CD4-positive, alpha-beta T cell (primary cell): ENCODE results near the gene NKAIN4. TPM values are rescaled to one million over a fixed set of nuclear protein-coding genes. Genes with fewer than 3 reads are reported as not detected.

Experiments
- ATAC-seq: fragments of 200-7000 bp; cut with Tn5 transposase; one replicate; pipeline ENCODE4 v1.10.0; 2022; ENCODE audit warnings: mild to moderate bottlenecking; ENCODE audit not compliant: poor library complexity
- CTCF ChIA-PET: fragments of 350-600 bp; sonication (Branson Sonifier 250); formaldehyde crosslinking; loops from one replicate; lab custom pipeline; 2021; ENCODE audit warnings: antibody characterized with exemption, inconsistent platforms; lab: Charles Lee
- POLR2A ChIA-PET: fragments of 350-600 bp; sonication (Branson Sonifier 250); formaldehyde crosslinking; loops from one replicate; lab custom pipeline; 2021; ENCODE audit warnings: antibody characterized with exemption, inconsistent platforms; lab: Charles Lee
- DNase-seq, 14 experiments: peaks; one replicate each; pipeline ENCODE4 v3.0.0-alpha.2; 2013 to 2020; ENCODE audit warnings: mixed read lengths in 2 of 14
- H3K27ac ChIP-seq, 2 donors: one replicate each; pipeline versions ENCODE4 v1.5.1 to v1.7.0; 2013; ENCODE audit warnings: low read length in 2 of 2, low read depth in 1 of 2, mild to moderate bottlenecking in 1 of 2
- H3K27me3 ChIP-seq, 2 experiments: 1 replicate in 1 of 2; 2 replicates in 1 of 2; pipeline versions ENCODE4 v1.6.1 to v1.7.0; 2013; ENCODE audit warnings: low read length in 2 of 2, control low read depth in 1 of 2, mild to moderate bottlenecking in 1 of 2, moderate library complexity in 1 of 2; ENCODE audit not compliant: insufficient read depth in 2 of 2, control insufficient read depth in 1 of 2
- H3K36me3 ChIP-seq: one replicate; pipeline ENCODE4 v1.6.1; 2013; ENCODE audit warnings: low read length, control low read depth; ENCODE audit not compliant: insufficient read depth
- H3K4me1 ChIP-seq: one replicate; pipeline ENCODE4 v1.6.1; 2013; ENCODE audit warnings: low read length, control low read depth; ENCODE audit not compliant: insufficient read depth
- H3K4me3 ChIP-seq: one replicate; pipeline ENCODE4 v1.5.1; 2013; ENCODE audit warnings: mild to moderate bottlenecking, low read length, moderate library complexity
- H3K9me3 ChIP-seq, 2 experiments: 1 replicate in 1 of 2; 2 replicates in 1 of 2; pipeline versions ENCODE4 v1.6.1 to v1.7.0; 2013; ENCODE audit warnings: low read length in 2 of 2, mild to moderate bottlenecking in 2 of 2, control low read depth in 1 of 2, moderate library complexity in 1 of 2; ENCODE audit not compliant: control insufficient read depth in 1 of 2, insufficient read depth in 1 of 2
- H3K27ac Mint-ChIP-seq: one replicate; pipeline ENCODE4 v1.8.0; 2020; ENCODE audit warnings: mixed read lengths
- H3K27me3 Mint-ChIP-seq: one replicate; pipeline ENCODE4 v1.8.0; 2021; ENCODE audit warnings: mixed read lengths
- H3K36me3 Mint-ChIP-seq: one replicate; pipeline ENCODE4 v1.8.0; 2021; ENCODE audit warnings: low read depth, mixed read lengths
- H3K4me1 Mint-ChIP-seq: one replicate; pipeline ENCODE4 v1.8.0; 2021; ENCODE audit warnings: low read depth, mixed read lengths
- H3K4me3 Mint-ChIP-seq: one replicate; pipeline ENCODE4 v1.8.0; 2020; ENCODE audit warnings: mild to moderate bottlenecking, mixed read lengths
- H3K9me3 Mint-ChIP-seq: one replicate; pipeline ENCODE4 v1.8.0; 2020; ENCODE audit warnings: mixed read lengths
- CTCF ChIP-seq: fragments of 200-600 bp; IDR thresholded peaks from one replicate; pipeline ENCODE4 v1.8.0; 2022; ENCODE audit warnings: antibody characterized with exemption, mild to moderate bottlenecking
- intact Hi-C, 2 experiments: fragments of 100-400 bp; cut with DNase I in 1 of 2; cut with micrococcal nuclease in 1 of 2; formaldehyde crosslinking; loops; one replicate each; pipeline versions ENCODE4 v1.15.1 to v1.9.0; 2023 to 2025; cut with DNase I, micrococcal nuclease
- total RNA-seq, 174 experiments: library from RNA in 2 of 174; stranded (reverse) in 2 of 174; gene quantifications; one replicate each; pipeline ENCODE4 v1.2.3 and lab custom pipeline; 2021 to 2026

Gene NKAIN4
- total RNA-seq, 2 experiments from 2014 or later: not detected

- CTCF ChIA-PET: no interaction called here
- H3K4me1 Mint-ChIP-seq: peaks cover 4% of the 10 kb centered on the region
- no peaks in the 10 kb centered on the region for H3K27me3 ChIP-seq
- no peak for TF ChIP-seq CTCF
- no peak for ATAC-seq
- H3K4me1 ChIP-seq: peaks cover 21% of the 10 kb centered on the region
- DNase-seq: no peak
- H3K36me3 Mint-ChIP-seq: peaks cover 55% of the 10 kb centered on the region
- no peaks in the 10 kb centered on the region for H3K27me3 Mint-ChIP-seq
- H3K27ac Mint-ChIP-seq: no peak overlapping the region
- H3K9me3 Mint-ChIP-seq: no peaks in the 10 kb centered on the region
- POLR2A ChIA-PET: no interaction called here
- no peak overlapping the region for H3K27ac ChIP-seq
- H3K4me3 ChIP-seq: no peak overlapping the region
- H3K9me3 ChIP-seq: no peaks in the 10 kb centered on the region
- intact Hi-C loops: loop anchor here in 1 of 2 experiments (1.0 kb wide), 1 partner anchor 22 kb away; no protein-coding TSS in a partner anchor
- H3K36me3 ChIP-seq: peaks cover 53% of the 10 kb centered on the region
- no peak overlapping the region for H3K4me3 Mint-ChIP-seq
Measured at GRCh38 chr20:63282946-63283345, 28.7 kb upstream of the NKAIN4 start.

GRCh38 chr20:63281742-63282665 is 27.7 kb upstream of the NKAIN4 start:
- H3K27ac ChIP-seq: no peak overlapping the region
- Mint-ChIP-seq H3K27ac (no peak overlapping the region), H3K36me3 (peaks cover 56% of the 10 kb centered on the region), H3K4me3 (no peak overlapping the region), H3K4me1 (peaks cover 4% of the 10 kb centered on the region), H3K9me3 (no peaks in the 10 kb centered on the region), H3K27me3 (no peaks in the 10 kb centered on the region)
- CTCF ChIA-PET: no interaction called here
- H3K36me3 ChIP-seq: peaks cover 53% of the 10 kb centered on the region
- intact Hi-C loops: loop anchor here in 1 of 2 experiments (1.0 kb wide), 1 partner anchor 23 kb away; no protein-coding TSS in a partner anchor
- peaks cover 21% of the 10 kb centered on the region for H3K4me1 ChIP-seq
- H3K4me3 ChIP-seq: no peak overlapping the region
- DNase-seq (no peak), ATAC-seq (no peak)
- no peaks in the 10 kb centered on the region for H3K27me3 ChIP-seq
- TF ChIP-seq CTCF: no peak
- no peaks in the 10 kb centered on the region for H3K9me3 ChIP-seq
- POLR2A ChIA-PET: no interaction called here

GRCh38 chr20:63280929-63281545 is 26.8 kb upstream of the NKAIN4 start:
- Mint-ChIP-seq H3K36me3 (peaks cover 59% of the 10 kb centered on the region), H3K4me1 (peaks cover 4% of the 10 kb centered on the region), H3K27me3 (no peaks in the 10 kb centered on the region), H3K9me3 (no peaks in the 10 kb centered on the region), H3K4me3 (no peak overlapping the region), H3K27ac (no peak overlapping the region)
- no peaks in the 10 kb centered on the region for H3K27me3 ChIP-seq
- POLR2A ChIA-PET: no interaction called here
- ATAC-seq: no peak
- H3K36me3 ChIP-seq: peaks cover 61% of the 10 kb centered on the region
- H3K4me1 ChIP-seq: peaks cover 18% of the 10 kb centered on the region
- no peaks in the 10 kb centered on the region for H3K9me3 ChIP-seq
- no peak overlapping the region for H3K27ac ChIP-seq
- intact Hi-C loops: no loop called here
- CTCF ChIA-PET: no interaction called here
- H3K4me3 ChIP-seq: no peak overlapping the region
- no peak for DNase-seq
- no peak for TF ChIP-seq CTCF
